T47D (cell line): ENCODE measurements around the gene ABCA7.

ENCODE experiments used
- DNase-seq, 2 experiments: peaks; one replicate each; pipeline versions ENCODE4 v3.0.0 to v3.0.0-alpha.2; 2011 to 2012; ENCODE audit warnings: low read depth in 1 of 2, low spot score in 1 of 2
- JUND ChIP-seq: IDR thresholded peaks from 2 replicates; pipeline ENCODE4 v1.6.1; 2012; ENCODE audit warnings: low read depth
- in situ Hi-C: cut with HindIII; loops from 2 replicates; pipeline ENCODE4 v1.10.0; 2016; ENCODE audit warnings: low sequenced_read_pairs, low pct_unique_long_range_greater_than_20kb

The ABCA7 gene

GRCh38 chr19:1103708-1104310 lies 63.9 kb downstream of the ABCA7 start, which contains the start of gene GPX4:
Gene GPX4, plus strand, starts transcription at chr19:1103994. Its CDS starts 50 bp downstream, at chr19:1104044.
- in situ Hi-C loops, result no loop called here
- peak; percentile 97 to 99 for DNase-seq
- no peak for TF ChIP-seq JUND

GRCh38 chr19:1104311-1105007 lies 64.6 kb downstream of the ABCA7 start:
- TF ChIP-seq JUND, result no peak
- DNase-seq, result peak; percentile 66 to 80
- in situ Hi-C loops, result no loop called here

GRCh38 chr19:1105008-1105872 lies 65.3 kb downstream of the ABCA7 start:
- TF ChIP-seq JUND, result no peak
- in situ Hi-C loops, result no loop called here
- peak; percentile 56 to 57 for DNase-seq

- in situ Hi-C loops, result no loop called here
- no peak for TF ChIP-seq JUND
- no peak for DNase-seq
Measured at GRCh38 chr19:1105873-1106840, 66.2 kb downstream of the ABCA7 start.

- in situ Hi-C loops, result no loop called here
- no peak for TF ChIP-seq JUND
- peak; percentile 23 to 82 for DNase-seq
Measured at GRCh38 chr19:1106841-1107660, 67.1 kb downstream of the ABCA7 start.

GRCh38 chr19:1107661-1108261 lies 67.9 kb downstream of the ABCA7 start:
- no peak for DNase-seq
- in situ Hi-C loops, result no loop called here
- no peak for TF ChIP-seq JUND

- no peak for TF ChIP-seq JUND
- no peak for DNase-seq
- in situ Hi-C loops, result no loop called here
Measured at GRCh38 chr19:1108291-1109031, 68.6 kb downstream of the ABCA7 start.

GRCh38 chr19:1109032-1109551 lies 69.2 kb downstream of the ABCA7 start:
- DNase-seq, result no peak
- no peak for TF ChIP-seq JUND
- in situ Hi-C loops, result no loop called here

GRCh38 chr19:1109697-1110671 lies 70.1 kb downstream of the ABCA7 start:
- TF ChIP-seq JUND, result no peak
- in situ Hi-C loops, result no loop called here
- DNase-seq, result no peak
